BJ (cell line): ENCODE data around the gene TTC7B. TPM values are rescaled to one million over a fixed set of nuclear protein-coding genes. Genes with fewer than 3 reads are reported as not detected.

ENCODE experiments used
- CTCF ChIA-PET: fragments of 350-600 bp; formaldehyde crosslinking; extraction: SDS; loops from one replicate; lab custom pipeline; 2021; ENCODE audit warnings: antibody characterized with exemption, inconsistent platforms; lab: Yijun Ruan, JAX
- POLR2A ChIA-PET: fragments of 300-600 bp; sonication (Branson Sonifier 250); formaldehyde crosslinking; extraction: SDS; loops from one replicate; lab custom pipeline; 2021; ENCODE audit warnings: antibody characterized with exemption; lab: Charles Lee
- DNase-seq: peaks from one replicate; pipeline ENCODE4 v3.0.0-alpha.2; 2011; ENCODE audit warnings: low read depth
- H3K27me3 ChIP-seq: 2 replicates; pipeline ENCODE4 v1.6.0; 2011; ENCODE audit warnings: low read length; ENCODE audit not compliant: control insufficient read depth, insufficient read depth
- H3K36me3 ChIP-seq: 2 replicates; pipeline ENCODE4 v1.5.1; 2011; ENCODE audit warnings: low read length; ENCODE audit not compliant: control insufficient read depth, insufficient read depth
- H3K4me3 ChIP-seq: 2 replicates; pipeline ENCODE4 v1.5.1; 2011; ENCODE audit warnings: low read depth, mild to moderate bottlenecking, control low read depth, low read length
- polyA plus RNA-seq: library from polyadenylated mRNA; depleted of rRNA; stranded (reverse); fragments of >200 nt; gene quantifications from 2 replicates; pipeline ENCODE4 v1.2.3, GENCODE V29; 2011
- TF ChIP-seq, protein P1 (sequence below): IDR thresholded peaks from 2 replicates; pipeline ENCODE4 v1.5.1; 2011; ENCODE audit warnings: low read depth, mild to moderate bottlenecking, control low read depth, inconsistent platforms, low read length, moderate library complexity; ENCODE audit not compliant: insufficient read depth

The TTC7B gene
- polyA plus RNA-seq, 1 experiment: 46.9 TPM

DNA sequence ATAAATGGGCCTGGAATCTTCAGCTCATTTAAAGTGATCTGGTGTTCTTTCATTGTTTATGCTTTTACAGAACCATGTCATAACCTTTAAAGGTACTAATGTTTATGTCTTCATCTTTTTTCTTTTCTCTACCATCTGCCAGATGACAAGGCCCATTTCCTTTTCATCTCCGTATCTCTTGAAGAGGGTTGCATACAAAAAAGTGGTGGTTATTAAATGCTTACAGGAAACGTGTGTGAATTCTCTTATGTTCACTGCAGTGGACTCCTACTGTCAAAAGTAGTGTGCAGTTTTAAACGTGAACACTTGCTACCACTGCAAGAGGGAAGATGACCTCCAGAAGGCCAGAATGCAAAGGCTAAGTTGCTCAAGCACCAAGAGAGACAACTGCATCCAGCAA, 91.4 kb downstream of the TTC7B start:
- no peak overlapping the region for H3K4me3 ChIP-seq
- no peak for DNase-seq
- no peaks in the 10 kb centered on the region for H3K27me3 ChIP-seq
- CTCF ChIA-PET: no interaction called here
- TF ChIP-seq, protein P1, sequence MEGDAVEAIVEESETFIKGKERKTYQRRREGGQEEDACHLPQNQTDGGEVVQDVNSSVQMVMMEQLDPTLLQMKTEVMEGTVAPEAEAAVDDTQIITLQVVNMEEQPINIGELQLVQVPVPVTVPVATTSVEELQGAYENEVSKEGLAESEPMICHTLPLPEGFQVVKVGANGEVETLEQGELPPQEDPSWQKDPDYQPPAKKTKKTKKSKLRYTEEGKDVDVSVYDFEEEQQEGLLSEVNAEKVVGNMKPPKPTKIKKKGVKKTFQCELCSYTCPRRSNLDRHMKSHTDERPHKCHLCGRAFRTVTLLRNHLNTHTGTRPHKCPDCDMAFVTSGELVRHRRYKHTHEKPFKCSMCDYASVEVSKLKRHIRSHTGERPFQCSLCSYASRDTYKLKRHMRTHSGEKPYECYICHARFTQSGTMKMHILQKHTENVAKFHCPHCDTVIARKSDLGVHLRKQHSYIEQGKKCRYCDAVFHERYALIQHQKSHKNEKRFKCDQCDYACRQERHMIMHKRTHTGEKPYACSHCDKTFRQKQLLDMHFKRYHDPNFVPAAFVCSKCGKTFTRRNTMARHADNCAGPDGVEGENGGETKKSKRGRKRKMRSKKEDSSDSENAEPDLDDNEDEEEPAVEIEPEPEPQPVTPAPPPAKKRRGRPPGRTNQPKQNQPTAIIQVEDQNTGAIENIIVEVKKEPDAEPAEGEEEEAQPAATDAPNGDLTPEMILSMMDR: no peak
- POLR2A ChIA-PET: no interaction called here
- H3K36me3 ChIP-seq: no peaks in the 10 kb centered on the region

DNA sequence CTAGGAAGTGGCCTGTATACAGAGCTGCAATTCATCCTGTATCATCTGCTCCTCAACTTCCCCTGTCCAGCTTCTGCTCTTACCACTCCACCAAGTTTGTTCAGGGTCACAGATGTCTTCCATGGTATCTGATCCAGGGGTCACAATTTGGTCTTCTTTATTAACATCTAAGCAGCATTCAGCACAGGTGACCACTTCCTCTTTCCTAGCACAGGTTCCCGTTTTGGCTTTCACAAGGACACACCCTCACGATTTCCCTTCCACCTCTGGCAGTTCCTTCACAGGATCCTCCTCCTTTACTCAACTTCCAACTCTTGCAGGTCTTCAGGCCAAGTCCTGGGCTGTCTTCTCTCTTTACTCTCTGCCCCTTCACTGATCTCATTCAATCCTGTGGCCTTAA, 93.6 kb downstream of the TTC7B start:
- TF ChIP-seq, protein P1: no peak
- no peak overlapping the region for H3K4me3 ChIP-seq
- DNase-seq: no peak
- ChIA-PET CTCF (interaction anchor here (0.6 kb wide), 1 partner anchor 122 kb away, joined by 3 read pairs; no protein-coding TSS in a partner anchor), POLR2A (no interaction called here)
- no peaks in the 10 kb centered on the region for H3K27me3 ChIP-seq
- no peaks in the 10 kb centered on the region for H3K36me3 ChIP-seq

DNA sequence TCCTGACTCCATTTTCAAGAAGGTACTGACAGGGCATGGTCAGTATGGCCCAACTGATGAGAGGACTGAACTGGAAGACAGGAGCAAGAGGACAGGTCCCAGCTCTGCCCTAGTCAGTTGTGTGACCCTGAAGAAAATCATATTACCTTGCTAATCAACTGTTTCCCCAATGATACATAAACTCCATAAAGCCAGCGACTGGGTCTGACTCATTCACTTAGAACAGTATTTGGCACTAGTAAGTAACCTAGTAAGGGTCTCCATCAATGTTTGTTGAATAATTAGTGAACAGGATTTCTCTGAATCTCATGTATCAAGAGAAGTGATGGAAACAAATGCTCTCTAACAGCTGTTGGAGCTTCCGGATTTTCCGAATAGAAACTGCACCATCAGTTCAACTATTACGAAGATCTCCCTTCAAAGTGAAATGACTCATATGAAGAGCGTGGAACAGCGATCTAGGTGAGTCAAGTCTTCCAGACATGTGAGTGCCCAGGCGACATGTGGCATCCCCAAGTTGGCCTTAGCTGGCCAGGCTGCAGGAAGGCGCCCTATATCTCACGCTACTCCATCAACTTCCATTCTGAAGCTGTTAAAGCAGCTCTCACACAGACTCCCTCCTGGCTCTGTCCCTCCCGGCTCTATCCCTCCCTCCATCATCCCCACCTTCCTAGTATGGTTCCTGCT, 94.5 kb downstream of the TTC7B start:
- Histone ChIP-seq H3K27me3 (no peaks in the 10 kb centered on the region), H3K36me3 (no peaks in the 10 kb centered on the region), H3K4me3 (no peak overlapping the region)
- ChIA-PET POLR2A (no interaction called here), CTCF (interaction anchor here (1.0 kb wide), 1 partner anchor 37 kb away, joined by 4 read pairs; no protein-coding TSS in a partner anchor)
- DNase-seq: no peak
- TF ChIP-seq, protein P1: no peak

DNA sequence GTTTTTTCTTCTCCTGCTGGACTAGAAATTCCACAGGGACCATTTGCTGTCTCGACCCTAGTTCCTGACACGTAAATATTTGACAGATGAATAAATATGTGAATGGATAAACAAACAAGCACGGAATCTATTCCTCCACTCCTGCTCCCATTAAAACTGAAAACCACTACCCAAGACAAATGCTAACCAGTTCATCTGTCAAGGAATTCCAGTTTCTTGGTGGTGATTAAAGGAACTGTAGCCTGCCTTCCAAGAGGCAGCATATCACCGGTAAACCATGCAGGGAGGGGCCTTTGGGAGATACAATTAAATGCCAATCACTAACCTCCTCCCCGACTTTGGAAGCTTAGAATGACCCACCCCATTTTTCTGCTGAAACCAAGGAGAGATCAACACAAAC, 95.4 kb downstream of the TTC7B start:
- Histone ChIP-seq H3K4me3 (no peak overlapping the region), H3K27me3 (no peaks in the 10 kb centered on the region), H3K36me3 (no peaks in the 10 kb centered on the region)
- TF ChIP-seq, protein P1: no peak
- DNase-seq: no peak
- ChIA-PET POLR2A (no interaction called here), CTCF (interaction anchor here (1.5 kb wide), 1 partner anchor 19 kb away, joined by 3 read pairs; no protein-coding TSS in a partner anchor)

DNA sequence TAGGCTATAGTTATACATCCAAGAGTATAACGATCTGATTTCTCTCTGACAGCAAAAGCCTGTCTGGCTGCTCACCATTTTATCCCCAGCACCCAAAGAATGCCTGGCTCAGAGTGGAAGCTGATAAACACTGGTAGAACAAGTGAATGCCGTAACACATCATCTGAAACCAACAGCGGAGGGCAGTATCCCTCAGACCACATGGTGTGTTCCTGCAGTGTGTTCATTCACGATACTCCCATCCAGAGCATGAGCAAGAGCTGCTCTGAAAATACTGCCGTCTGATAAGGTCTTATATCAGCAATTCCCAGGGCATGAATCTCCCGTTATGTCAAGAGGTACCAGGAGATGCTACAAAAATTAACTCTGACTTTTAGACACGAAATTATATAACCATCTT, 95.9 kb downstream of the TTC7B start:
- POLR2A ChIA-PET: no interaction called here
- TF ChIP-seq, protein P1: no peak
- Histone ChIP-seq H3K27me3 (no peaks in the 10 kb centered on the region), H3K4me3 (no peak overlapping the region), H3K36me3 (no peaks in the 10 kb centered on the region)
- DNase-seq: no peak
- CTCF ChIA-PET: interaction anchor here (1.5 kb wide), 1 partner anchor 19 kb away, joined by 3 read pairs; no protein-coding TSS in a partner anchor
